OCI-LY3 (cell line): Measurements from ENCODE around the gene MLF2.

Source experiments
- H2AFZ ChIP-seq: fragments of 200-600, 300-600 bp; shearing (Covaris generic); 2 replicates; pipeline ENCODE4 v1.6.0; 2014; ENCODE audit warnings: antibody characterized with exemption, low read depth, low read length
- H3K27ac ChIP-seq: fragments of 200-600, 300-600 bp; sonication (generic); 2 replicates; pipeline ENCODE4 v1.5.1; 2014; ENCODE audit warnings: mild to moderate bottlenecking, low read length, moderate library complexity, mixed read lengths
- H3K27me3 ChIP-seq: fragments of 200-600, 300-600 bp; sonication (generic); 2 replicates; pipeline ENCODE4 v1.6.1; 2014; ENCODE audit warnings: low read depth, low read length, mixed read lengths
- H3K36me3 ChIP-seq: fragments of 200-600, 300-600 bp; sonication (generic); replicated peaks from 2 replicates; pipeline ENCODE3; 2014; ENCODE audit warnings: low read depth, low read length, mixed read lengths
- H3K4me1 ChIP-seq: fragments of 300-600, 200-600 bp; sonication (generic); 2 replicates; pipeline ENCODE4 v1.6.1; 2014; ENCODE audit warnings: low read length, mixed read lengths
- H3K4me2 ChIP-seq: fragments of 200-600, 300-600 bp; sonication (generic); 2 replicates; pipeline ENCODE4 v1.6.1; 2014; ENCODE audit warnings: low read length, mixed read lengths
- H3K4me3 ChIP-seq: fragments of 300-600, 200-600 bp; sonication (generic); 2 replicates; pipeline ENCODE4 v1.5.1; 2014; ENCODE audit warnings: antibody characterized with exemption, mild to moderate bottlenecking, low read length, moderate library complexity
- H3K79me2 ChIP-seq: fragments of 300-600, 200-600 bp; shearing (Covaris generic); 2 replicates; pipeline ENCODE4 v1.6.1; 2014; ENCODE audit warnings: mild to moderate bottlenecking, low read length, mixed read lengths
- H3K9ac ChIP-seq: fragments of 300-600, 200-600 bp; shearing (Covaris generic); 2 replicates; pipeline ENCODE4 v1.6.0; 2014; ENCODE audit warnings: mild to moderate bottlenecking, low read length, moderate library complexity
- H3K9me3 ChIP-seq: fragments of 200-600, 300-600 bp; shearing (Covaris generic); 2 replicates; pipeline ENCODE4 v1.6.1; 2014; ENCODE audit warnings: low read length, mixed read lengths; ENCODE audit not compliant: insufficient read depth
- H4K20me1 ChIP-seq: fragments of 200-600, 300-600 bp; sonication (generic); 2 replicates; pipeline ENCODE4 v1.6.1; 2016; ENCODE audit warnings: low read length, mixed read lengths; ENCODE audit not compliant: insufficient read depth
- CTCF ChIP-seq: fragments of 200-600, 300-600 bp; sonication (generic); IDR thresholded peaks from 2 replicates; pipeline ENCODE4 v1.5.1; 2014; ENCODE audit warnings: antibody characterized with exemption, low read length, low read depth
- EZH2phosphoT487 ChIP-seq: fragments of 200-600 bp; shearing (Covaris generic); IDR thresholded peaks from 2 replicates; pipeline ENCODE4 v1.6.1; 2018; ENCODE audit warnings: antibody characterized with exemption, mixed run types, low read depth

Gene MLF2

GRCh38 chr12:6700646-6701051 lies 52.3 kb downstream of the MLF2 start, which contains the start of gene PIANP:
PIANP (minus strand) TSS chr12:6700815; CDS start chr12:6698061, 2,754 bp downstream.
- Histone ChIP-seq H3K79me2 (no peaks in the 10 kb centered on the region), H3K27ac (no peak within 1 kb of the TSS), H3K9me3 (no peaks in the 10 kb centered on the region), H3K27me3 (0 out of 2 replicates have a peak, but pooled peaks cover 3% of the 10 kb centered on the region), H3K4me2 (no peak within 1 kb of the TSS), H2AFZ (no peak within 1 kb of the TSS), H3K9ac (no peak within 1 kb of the TSS), H3K36me3 (no peaks in the 10 kb centered on the region), H3K4me1 (peaks cover 26% of the 10 kb centered on the region), H3K4me3 (no peak within 1 kb of the TSS), H4K20me1 (no peaks in the 10 kb centered on the region)
- TF ChIP-seq CTCF (no peak), EZH2phosphoT487 (no peak)

- H3K27ac ChIP-seq = no peak overlapping the region
- H3K4me2 ChIP-seq = no peak overlapping the region
- no peaks in the 10 kb centered on the region for H3K9me3 ChIP-seq
- H3K9ac ChIP-seq = no peak overlapping the region
- TF ChIP-seq EZH2phosphoT487 (no peak), CTCF (no peak)
- no peaks in the 10 kb centered on the region for H4K20me1 ChIP-seq
- no peak overlapping the region for H3K4me3 ChIP-seq
- H2AFZ ChIP-seq = no peak overlapping the region
- H3K36me3 ChIP-seq = no peaks in the 10 kb centered on the region
- 0 out of 2 replicates have a peak, but pooled peaks cover 3% of the 10 kb centered on the region for H3K27me3 ChIP-seq
- H3K4me1 ChIP-seq = peaks cover 28% of the 10 kb centered on the region
- no peaks in the 10 kb centered on the region for H3K79me2 ChIP-seq
These were observed 52.8 kb downstream of the MLF2 start for GRCh38 chr12:6699989-6700645.

GRCh38 chr12:6699259-6699988 lies 53.5 kb downstream of the MLF2 start:
- TF ChIP-seq EZH2phosphoT487 = no peak
- no peaks in the 10 kb centered on the region for H4K20me1 ChIP-seq
- peaks cover 28% of the 10 kb centered on the region for H3K4me1 ChIP-seq
- 0 out of 2 replicates have a peak, but pooled peaks cover 3% of the 10 kb centered on the region for H3K27me3 ChIP-seq
- H3K4me3 ChIP-seq = no peak overlapping the region
- no peak overlapping the region for H3K9ac ChIP-seq
- H2AFZ ChIP-seq = no peak overlapping the region
- H3K4me2 ChIP-seq = no peak overlapping the region
- H3K27ac ChIP-seq = no peak overlapping the region
- H3K79me2 ChIP-seq = no peaks in the 10 kb centered on the region
- H3K9me3 ChIP-seq = no peaks in the 10 kb centered on the region
- no peaks in the 10 kb centered on the region for H3K36me3 ChIP-seq

- no peak overlapping the region for H3K4me3 ChIP-seq
- H3K36me3 ChIP-seq = no peaks in the 10 kb centered on the region
- H3K9me3 ChIP-seq = no peaks in the 10 kb centered on the region
- no peak overlapping the region for H2AFZ ChIP-seq
- H4K20me1 ChIP-seq = no peaks in the 10 kb centered on the region
- no peak overlapping the region for H3K27ac ChIP-seq
- H3K4me2 ChIP-seq = no peak overlapping the region
- no peak for TF ChIP-seq EZH2phosphoT487
- no peak for TF ChIP-seq CTCF
- H3K9ac ChIP-seq = no peak overlapping the region
- H3K4me1 ChIP-seq = peaks cover 25% of the 10 kb centered on the region
- no peaks in the 10 kb centered on the region for H3K79me2 ChIP-seq
- 0 out of 2 replicates have a peak, but pooled peaks cover under 1% of the 10 kb centered on the region for H3K27me3 ChIP-seq
These were observed 54.4 kb downstream of the MLF2 start for GRCh38 chr12:6698352-6699046.
